ENCODE results near the gene TRAPPC5. TPM values are rescaled to one million over a fixed set of nuclear protein-coding genes. Genes with fewer than 3 reads are reported as not detected.

The TRAPPC5 gene
- total RNA-seq, 1 experiment from 2014 or later: 101 TPM

GRCh38 chr19:7716762-7717161 is 36.1 kb downstream of the TRAPPC5 start (continued):
- no peak for TF ChIP-seq CTCF (IDR thresholded peaks at IDR 0.05 in 2 of 3, conservative IDR thresholded peaks at IDR 0.05 in 1 of 3; ENCODE audit: borderline replicate concordance in 1 of 3, insufficient read depth in 1 of 3, low read depth in 2 of 3, low read length in 2 of 3)

GRCh38 chr19:7718668-7719067 is 38.0 kb downstream of the TRAPPC5 start:
- Histone ChIP-seq H2AFZ (ENCODE audit: low read depth, low read length, poor library complexity, severe bottlenecking) (no peak overlapping the region), H3K27ac (ENCODE audit: low read depth, low read length) (no peak overlapping the region), H3K79me2 (ENCODE audit: insufficient read depth, low read length) (no peaks in the 10 kb centered on the region), H3K27me3 (ENCODE audit: insufficient read depth, low read length) (no peaks in the 10 kb centered on the region), H3K4me3 (replicated peaks in 1 of 2; ENCODE audit: low read depth in 1 of 2, low read length in 2 of 2) (no peak overlapping the region), H3K4me2 (ENCODE audit: low read length) (no peak overlapping the region), H3K36me3 (ENCODE audit: control insufficient read depth in 1 of 2, insufficient read depth in 2 of 2, low read length in 2 of 2) (no peaks in the 10 kb centered on the region), H3K9me3 (ENCODE audit: control insufficient read depth in 1 of 2, insufficient read depth in 1 of 2, low read depth in 1 of 2, low read length in 2 of 2) (peaks cover 0 to 7% of the 10 kb centered on the region in 2 experiments; a peak in 1 of 4 replicates), H3K9me2 (ENCODE audit: insufficient read depth) (no peaks in the 10 kb centered on the region), H3K4me1 (ENCODE audit: control insufficient read depth in 1 of 2, insufficient read depth in 2 of 2, low read length in 2 of 2) (no peaks in the 10 kb centered on the region), H3K9ac (ENCODE audit: low read length) (no peak overlapping the region), H4K20me1 (ENCODE audit: insufficient read depth) (no peaks in the 10 kb centered on the region)
- intact Hi-C loops (cut with micrococcal nuclease): no loop called here
- ATAC-seq: no peak
- DNase-seq (ENCODE audit: low read depth, low spot score): no peak
- no peak for TF ChIP-seq CEBPB (IDR thresholded peaks at IDR 0.05; ENCODE audit: low read depth)
- no TSS peak for BruUV-seq (replicated peaks)
- ChIA-PET RAD21 (ENCODE audit: low non-redundant PET in 1 of 2, low total read pairs in 2 of 2, uncharacterized antibody in 2 of 2, unreplicated experiment in 2 of 2) (no interaction called here), CTCF (no interaction called here), POLR2A (no interaction called here)

GRCh38 chr19:7720351-7720750 is 39.7 kb downstream of the TRAPPC5 start:
- TF ChIP-seq FOSL1 (IDR thresholded peaks at IDR 0.05; ENCODE audit: low read depth): no peak
- no peak for TF ChIP-seq YY1 (IDR thresholded peaks at IDR 0.05; ENCODE audit: extremely low read depth, insufficient replicate concordance, low read depth, low read length)
- TF ChIP-seq ZFX (IDR thresholded peaks at IDR 0.05): no peak
- no peak for TF ChIP-seq EZH2 (IDR thresholded peaks at IDR 0.05)
- no peak for TF ChIP-seq ZNF274 (IDR thresholded peaks at IDR 0.05; ENCODE audit: low read depth, low read length)
- no peak for TF ChIP-seq MAX (IDR thresholded peaks at IDR 0.05)
- Histone ChIP-seq H3K9me3 (ENCODE audit: control insufficient read depth in 1 of 2, insufficient read depth in 1 of 2, low read depth in 1 of 2, low read length in 2 of 2) (peaks cover 0 to 7% of the 10 kb centered on the region in 2 experiments; a peak in 1 of 4 replicates), H3K27ac (ENCODE audit: low read depth, low read length) (no peak overlapping the region), H3K4me2 (ENCODE audit: low read length) (no peak overlapping the region), H2AFZ (ENCODE audit: low read depth, low read length, poor library complexity, severe bottlenecking) (no peak overlapping the region), H4K20me1 (ENCODE audit: insufficient read depth) (no peaks in the 10 kb centered on the region), H3K27me3 (ENCODE audit: insufficient read depth, low read length) (no peaks in the 10 kb centered on the region), H3K36me3 (ENCODE audit: control insufficient read depth in 1 of 2, insufficient read depth in 2 of 2, low read length in 2 of 2) (no peaks in the 10 kb centered on the region), H3K79me2 (ENCODE audit: insufficient read depth, low read length) (no peaks in the 10 kb centered on the region), H3K9ac (ENCODE audit: low read length) (no peak overlapping the region), H3K4me3 (replicated peaks in 1 of 2; ENCODE audit: low read depth in 1 of 2, low read length in 2 of 2) (no peak overlapping the region), H3K4me1 (ENCODE audit: control insufficient read depth in 1 of 2, insufficient read depth in 2 of 2, low read length in 2 of 2) (no peaks in the 10 kb centered on the region), H3K9me2 (ENCODE audit: insufficient read depth) (no peaks in the 10 kb centered on the region)
- ChIA-PET RAD21 (ENCODE audit: low non-redundant PET in 1 of 2, low total read pairs in 2 of 2, uncharacterized antibody in 2 of 2, unreplicated experiment in 2 of 2) (no interaction called here), CTCF (no interaction called here), POLR2A (no interaction called here)
- intact Hi-C loops (cut with micrococcal nuclease): no loop called here
- DNase-seq (ENCODE audit: low read depth, low spot score) (no peak), ATAC-seq (no peak)
- BruUV-seq (replicated peaks): no TSS peak
